ENCODE measurements around the gene KCNG4. TPM values are rescaled to one million over a fixed set of nuclear protein-coding genes. Genes with fewer than 3 reads are reported as not detected.
A peak's percentile ranks its signal among the peaks of the same experiment; 100 is the strongest.

Gene KCNG4
- total and polyA plus RNA-seq, 2 experiments from 2014 or later = 0.07 TPM; not detected in 1

DNA sequence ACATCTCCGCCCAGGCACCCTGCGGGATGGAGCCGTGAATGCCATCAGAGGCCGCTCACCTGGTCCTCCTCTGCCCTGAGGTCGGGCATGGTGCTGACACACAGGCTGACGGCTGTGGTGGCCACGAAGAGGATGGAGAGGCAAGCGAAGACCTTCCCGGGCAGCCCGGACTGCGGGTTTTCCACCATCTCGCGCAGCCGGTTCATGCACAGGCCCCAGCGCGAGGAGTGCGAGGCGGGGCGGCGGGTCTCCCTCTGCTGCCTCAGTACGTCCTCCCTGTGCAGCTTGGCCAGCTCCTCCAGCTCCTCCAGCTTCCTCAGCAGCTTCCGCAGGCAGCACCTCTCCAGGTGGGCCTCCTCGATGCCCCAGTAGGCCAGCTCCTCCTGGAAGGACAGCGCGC is 3.1 kb downstream of the KCNG4 start (continued):
- TF ChIP-seq EZH2phosphoT487 (IDR thresholded peaks at IDR 0.05; ENCODE audit: unreplicated experiment) (no peak), JUNB (IDR thresholded peaks at IDR 0.05; ENCODE audit: unreplicated experiment) (no peak)
- TF ChIP-seq, protein P1, sequence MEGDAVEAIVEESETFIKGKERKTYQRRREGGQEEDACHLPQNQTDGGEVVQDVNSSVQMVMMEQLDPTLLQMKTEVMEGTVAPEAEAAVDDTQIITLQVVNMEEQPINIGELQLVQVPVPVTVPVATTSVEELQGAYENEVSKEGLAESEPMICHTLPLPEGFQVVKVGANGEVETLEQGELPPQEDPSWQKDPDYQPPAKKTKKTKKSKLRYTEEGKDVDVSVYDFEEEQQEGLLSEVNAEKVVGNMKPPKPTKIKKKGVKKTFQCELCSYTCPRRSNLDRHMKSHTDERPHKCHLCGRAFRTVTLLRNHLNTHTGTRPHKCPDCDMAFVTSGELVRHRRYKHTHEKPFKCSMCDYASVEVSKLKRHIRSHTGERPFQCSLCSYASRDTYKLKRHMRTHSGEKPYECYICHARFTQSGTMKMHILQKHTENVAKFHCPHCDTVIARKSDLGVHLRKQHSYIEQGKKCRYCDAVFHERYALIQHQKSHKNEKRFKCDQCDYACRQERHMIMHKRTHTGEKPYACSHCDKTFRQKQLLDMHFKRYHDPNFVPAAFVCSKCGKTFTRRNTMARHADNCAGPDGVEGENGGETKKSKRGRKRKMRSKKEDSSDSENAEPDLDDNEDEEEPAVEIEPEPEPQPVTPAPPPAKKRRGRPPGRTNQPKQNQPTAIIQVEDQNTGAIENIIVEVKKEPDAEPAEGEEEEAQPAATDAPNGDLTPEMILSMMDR (conservative IDR thresholded peaks at IDR 0.05; ENCODE audit: low read depth in 2 of 2) = no peak
- TF ChIP-seq, protein P2, sequence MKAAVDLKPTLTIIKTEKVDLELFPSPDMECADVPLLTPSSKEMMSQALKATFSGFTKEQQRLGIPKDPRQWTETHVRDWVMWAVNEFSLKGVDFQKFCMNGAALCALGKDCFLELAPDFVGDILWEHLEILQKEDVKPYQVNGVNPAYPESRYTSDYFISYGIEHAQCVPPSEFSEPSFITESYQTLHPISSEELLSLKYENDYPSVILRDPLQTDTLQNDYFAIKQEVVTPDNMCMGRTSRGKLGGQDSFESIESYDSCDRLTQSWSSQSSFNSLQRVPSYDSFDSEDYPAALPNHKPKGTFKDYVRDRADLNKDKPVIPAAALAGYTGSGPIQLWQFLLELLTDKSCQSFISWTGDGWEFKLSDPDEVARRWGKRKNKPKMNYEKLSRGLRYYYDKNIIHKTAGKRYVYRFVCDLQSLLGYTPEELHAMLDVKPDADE (IDR thresholded peaks at IDR 0.05) = no peak

DNA sequence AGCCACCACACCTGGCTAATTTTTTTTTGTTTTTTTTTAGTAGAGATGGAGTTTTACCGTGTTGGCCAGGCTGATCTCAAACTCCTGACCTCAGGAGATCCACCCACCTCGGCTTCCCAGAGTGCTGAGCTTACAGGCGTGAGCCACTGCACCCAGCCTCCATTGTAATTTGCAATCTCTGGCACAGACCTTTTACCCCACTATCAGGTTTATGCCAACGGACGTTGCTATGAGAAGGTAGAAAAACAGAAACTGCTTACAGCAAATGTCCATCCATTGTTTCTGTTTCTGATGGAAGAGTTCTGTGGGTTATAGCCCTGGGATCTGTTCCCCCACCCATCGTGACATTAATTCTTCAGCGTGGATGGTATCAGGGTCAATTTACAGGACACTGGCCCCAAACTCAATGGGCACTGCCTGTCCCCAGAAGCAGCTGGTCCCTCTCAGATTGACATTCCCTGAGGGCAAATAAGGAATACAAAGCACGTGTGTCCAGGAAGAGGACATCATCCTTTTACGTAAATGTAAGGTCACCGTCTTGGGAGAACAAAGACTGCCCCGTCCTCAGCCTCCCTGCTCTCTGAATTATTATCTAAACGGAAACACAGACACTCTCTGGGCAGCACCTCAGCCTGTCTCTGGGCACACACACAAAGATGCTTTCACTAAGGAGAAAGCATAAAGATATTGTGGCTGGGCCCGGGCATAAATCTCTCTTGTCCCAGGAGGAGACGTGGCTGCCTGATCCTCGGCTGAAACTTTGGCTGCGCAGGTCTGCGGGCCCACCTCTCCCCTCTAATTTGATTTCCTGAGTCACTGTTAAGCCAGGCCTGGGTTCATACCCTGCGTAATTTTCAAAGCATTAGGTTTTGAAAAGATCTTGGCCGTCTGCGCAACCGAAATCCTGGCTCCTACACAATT is 5.2 kb downstream of the KCNG4 start:
- Histone ChIP-seq H3K27ac (ENCODE audit: low read depth) (no peak overlapping the region), H4K20me1 (replicated peaks; ENCODE audit: insufficient read depth) (no peaks in the 10 kb centered on the region), H2AFZ (peak overlapping the region; percentile 74), H3K27me3 (ENCODE audit: insufficient read depth) (no peaks in the 10 kb centered on the region), H3K4me3 (no peak overlapping the region), H3F3A (replicated peaks; ENCODE audit: low read depth) (no peaks in the 10 kb centered on the region), H3K79me2 (replicated peaks; ENCODE audit: insufficient read depth) (no peaks in the 10 kb centered on the region), H3K4me2 (no peak overlapping the region), H3K36me3 (ENCODE audit: insufficient read depth) (no peaks in the 10 kb centered on the region), H3K9me2 (ENCODE audit: insufficient read depth) (no peaks in the 10 kb centered on the region), H3K4me1 (ENCODE audit: insufficient read depth) (no peaks in the 10 kb centered on the region)
- no peaks in the 10 kb centered on the region for H3K36me3 Mint-ChIP-seq (ENCODE audit: low read depth)
- H3K4me3 Mint-ChIP-seq = no peak overlapping the region
- H3K9me3 Mint-ChIP-seq = no peaks in the 10 kb centered on the region
- 0 out of 3 replicates have a peak, but pooled peaks cover 2% of the 10 kb centered on the region for H3K4me1 Mint-ChIP-seq
- H3K27me3 Mint-ChIP-seq (ENCODE audit: insufficient read depth, low read depth, poor library complexity) = no peaks in the 10 kb centered on the region
- DNase-seq (ENCODE audit: low spot score) (no peak), ATAC-seq (no peak)
- H3K27ac Mint-ChIP-seq = no peak overlapping the region
- TF ChIP-seq, protein P1 (conservative IDR thresholded peaks at IDR 0.05; ENCODE audit: low read depth in 2 of 2) = no peak
- TF ChIP-seq, protein P3, sequence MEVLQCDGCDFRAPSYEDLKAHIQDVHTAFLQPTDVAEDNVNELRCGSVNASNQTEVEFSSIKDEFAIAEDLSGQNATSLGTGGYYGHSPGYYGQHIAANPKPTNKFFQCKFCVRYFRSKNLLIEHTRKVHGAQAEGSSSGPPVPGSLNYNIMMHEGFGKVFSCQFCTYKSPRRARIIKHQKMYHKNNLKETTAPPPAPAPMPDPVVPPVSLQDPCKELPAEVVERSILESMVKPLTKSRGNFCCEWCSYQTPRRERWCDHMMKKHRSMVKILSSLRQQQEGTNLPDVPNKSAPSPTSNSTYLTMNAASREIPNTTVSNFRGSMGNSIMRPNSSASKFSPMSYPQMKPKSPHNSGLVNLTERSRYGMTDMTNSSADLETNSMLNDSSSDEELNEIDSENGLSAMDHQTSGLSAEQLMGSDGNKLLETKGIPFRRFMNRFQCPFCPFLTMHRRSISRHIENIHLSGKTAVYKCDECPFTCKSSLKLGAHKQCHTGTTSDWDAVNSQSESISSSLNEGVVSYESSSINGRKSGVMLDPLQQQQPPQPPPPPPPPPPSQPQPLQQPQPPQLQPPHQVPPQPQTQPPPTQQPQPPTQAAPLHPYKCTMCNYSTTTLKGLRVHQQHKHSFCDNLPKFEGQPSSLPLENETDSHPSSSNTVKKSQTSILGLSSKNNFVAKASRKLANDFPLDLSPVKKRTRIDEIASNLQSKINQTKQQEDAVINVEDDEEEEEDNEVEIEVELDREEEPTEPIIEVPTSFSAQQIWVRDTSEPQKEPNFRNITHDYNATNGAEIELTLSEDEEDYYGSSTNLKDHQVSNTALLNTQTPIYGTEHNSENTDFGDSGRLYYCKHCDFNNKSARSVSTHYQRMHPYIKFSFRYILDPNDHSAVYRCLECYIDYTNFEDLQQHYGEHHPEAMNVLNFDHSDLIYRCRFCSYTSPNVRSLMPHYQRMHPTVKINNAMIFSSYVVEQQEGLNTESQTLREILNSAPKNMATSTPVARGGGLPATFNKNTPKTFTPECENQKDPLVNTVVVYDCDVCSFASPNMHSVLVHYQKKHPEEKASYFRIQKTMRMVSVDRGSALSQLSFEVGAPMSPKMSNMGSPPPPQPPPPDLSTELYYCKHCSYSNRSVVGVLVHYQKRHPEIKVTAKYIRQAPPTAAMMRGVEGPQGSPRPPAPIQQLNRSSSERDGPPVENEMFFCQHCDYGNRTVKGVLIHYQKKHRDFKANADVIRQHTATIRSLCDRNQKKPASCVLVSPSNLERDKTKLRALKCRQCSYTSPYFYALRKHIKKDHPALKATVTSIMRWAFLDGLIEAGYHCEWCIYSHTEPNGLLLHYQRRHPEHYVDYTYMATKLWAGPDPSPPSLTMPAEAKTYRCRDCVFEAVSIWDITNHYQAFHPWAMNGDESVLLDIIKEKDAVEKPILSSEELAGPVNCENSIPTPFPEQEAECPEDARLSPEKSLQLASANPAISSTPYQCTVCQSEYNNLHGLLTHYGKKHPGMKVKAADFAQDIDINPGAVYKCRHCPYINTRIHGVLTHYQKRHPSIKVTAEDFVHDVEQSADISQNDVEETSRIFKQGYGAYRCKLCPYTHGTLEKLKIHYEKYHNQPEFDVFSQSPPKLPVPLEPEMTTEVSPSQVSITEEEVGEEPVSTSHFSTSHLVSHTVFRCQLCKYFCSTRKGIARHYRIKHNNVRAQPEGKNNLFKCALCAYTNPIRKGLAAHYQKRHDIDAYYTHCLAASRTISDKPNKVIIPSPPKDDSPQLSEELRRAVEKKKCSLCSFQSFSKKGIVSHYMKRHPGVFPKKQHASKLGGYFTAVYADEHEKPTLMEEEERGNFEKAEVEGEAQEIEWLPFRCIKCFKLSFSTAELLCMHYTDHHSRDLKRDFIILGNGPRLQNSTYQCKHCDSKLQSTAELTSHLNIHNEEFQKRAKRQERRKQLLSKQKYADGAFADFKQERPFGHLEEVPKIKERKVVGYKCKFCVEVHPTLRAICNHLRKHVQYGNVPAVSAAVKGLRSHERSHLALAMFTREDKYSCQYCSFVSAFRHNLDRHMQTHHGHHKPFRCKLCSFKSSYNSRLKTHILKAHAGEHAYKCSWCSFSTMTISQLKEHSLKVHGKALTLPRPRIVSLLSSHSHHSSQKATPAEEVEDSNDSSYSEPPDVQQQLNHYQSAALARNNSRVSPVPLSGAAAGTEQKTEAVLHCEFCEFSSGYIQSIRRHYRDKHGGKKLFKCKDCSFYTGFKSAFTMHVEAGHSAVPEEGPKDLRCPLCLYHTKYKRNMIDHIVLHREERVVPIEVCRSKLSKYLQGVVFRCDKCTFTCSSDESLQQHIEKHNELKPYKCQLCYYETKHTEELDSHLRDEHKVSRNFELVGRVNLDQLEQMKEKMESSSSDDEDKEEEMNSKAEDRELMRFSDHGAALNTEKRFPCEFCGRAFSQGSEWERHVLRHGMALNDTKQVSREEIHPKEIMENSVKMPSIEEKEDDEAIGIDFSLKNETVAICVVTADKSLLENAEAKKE (CRISPR knock-in tag; IDR thresholded peaks at IDR 0.05) = no peak
- TF ChIP-seq ZNF331 (CRISPR knock-in tag; IDR thresholded peaks at IDR 0.05; ENCODE audit: low read depth) (no peak), NANOG (IDR thresholded peaks at IDR 0.05; ENCODE audit: borderline replicate concordance) (no peak)
- TF ChIP-seq, protein P4, sequence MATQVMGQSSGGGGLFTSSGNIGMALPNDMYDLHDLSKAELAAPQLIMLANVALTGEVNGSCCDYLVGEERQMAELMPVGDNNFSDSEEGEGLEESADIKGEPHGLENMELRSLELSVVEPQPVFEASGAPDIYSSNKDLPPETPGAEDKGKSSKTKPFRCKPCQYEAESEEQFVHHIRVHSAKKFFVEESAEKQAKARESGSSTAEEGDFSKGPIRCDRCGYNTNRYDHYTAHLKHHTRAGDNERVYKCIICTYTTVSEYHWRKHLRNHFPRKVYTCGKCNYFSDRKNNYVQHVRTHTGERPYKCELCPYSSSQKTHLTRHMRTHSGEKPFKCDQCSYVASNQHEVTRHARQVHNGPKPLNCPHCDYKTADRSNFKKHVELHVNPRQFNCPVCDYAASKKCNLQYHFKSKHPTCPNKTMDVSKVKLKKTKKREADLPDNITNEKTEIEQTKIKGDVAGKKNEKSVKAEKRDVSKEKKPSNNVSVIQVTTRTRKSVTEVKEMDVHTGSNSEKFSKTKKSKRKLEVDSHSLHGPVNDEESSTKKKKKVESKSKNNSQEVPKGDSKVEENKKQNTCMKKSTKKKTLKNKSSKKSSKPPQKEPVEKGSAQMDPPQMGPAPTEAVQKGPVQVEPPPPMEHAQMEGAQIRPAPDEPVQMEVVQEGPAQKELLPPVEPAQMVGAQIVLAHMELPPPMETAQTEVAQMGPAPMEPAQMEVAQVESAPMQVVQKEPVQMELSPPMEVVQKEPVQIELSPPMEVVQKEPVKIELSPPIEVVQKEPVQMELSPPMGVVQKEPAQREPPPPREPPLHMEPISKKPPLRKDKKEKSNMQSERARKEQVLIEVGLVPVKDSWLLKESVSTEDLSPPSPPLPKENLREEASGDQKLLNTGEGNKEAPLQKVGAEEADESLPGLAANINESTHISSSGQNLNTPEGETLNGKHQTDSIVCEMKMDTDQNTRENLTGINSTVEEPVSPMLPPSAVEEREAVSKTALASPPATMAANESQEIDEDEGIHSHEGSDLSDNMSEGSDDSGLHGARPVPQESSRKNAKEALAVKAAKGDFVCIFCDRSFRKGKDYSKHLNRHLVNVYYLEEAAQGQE (IDR thresholded peaks at IDR 0.05; ENCODE audit: unreplicated experiment) = no peak

All from GM23338 (cell line).